ENCODE results near the gene TBX10.
A peak's percentile ranks its signal among the peaks of the same experiment; 100 is the strongest.

TBX10 gene

DNA sequence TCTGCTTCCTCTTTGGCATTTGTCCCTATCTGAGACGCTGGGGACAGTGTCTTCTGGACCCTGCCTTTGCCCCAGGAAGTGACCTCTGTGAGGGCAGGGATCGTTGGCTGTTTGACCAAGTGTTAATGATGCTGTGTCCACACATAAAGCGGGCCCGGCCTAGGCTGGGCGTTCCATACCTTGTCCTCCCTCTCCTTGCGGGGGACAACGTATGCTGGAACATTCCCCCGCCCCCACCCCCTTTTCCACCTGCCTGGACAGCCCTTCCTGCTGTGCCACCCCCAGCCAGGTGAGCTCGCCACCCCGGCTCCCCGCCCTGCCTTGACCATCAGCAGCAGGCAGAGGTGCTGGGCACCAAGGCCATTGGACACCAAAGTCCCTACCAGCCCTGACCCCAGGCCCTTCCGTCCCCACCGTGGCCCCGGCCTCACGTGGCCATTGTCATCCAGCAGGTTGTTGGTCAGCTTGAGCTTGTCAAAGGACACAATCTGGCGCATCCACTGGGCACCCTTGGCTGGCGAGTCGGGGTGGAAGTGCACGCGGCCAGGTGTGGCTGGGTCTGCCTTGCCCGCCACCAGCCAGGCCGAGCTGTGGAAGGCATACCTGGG, 5.7 kb downstream of the TBX10 start:
- H3K27me3 Mint-ChIP-seq (ENCODE audit: low read depth), result no peaks in the 10 kb centered on the region
- DNase-seq (ENCODE audit: low spot score), result no peak
- no peaks in the 10 kb centered on the region for H3K9me3 Mint-ChIP-seq
- H3K4me3 Mint-ChIP-seq, result no peak overlapping the region
- no peak overlapping the region for H3K27ac Mint-ChIP-seq
- H3K36me3 Mint-ChIP-seq (ENCODE audit: low read depth), result no peaks in the 10 kb centered on the region
- H3K4me1 Mint-ChIP-seq (ENCODE audit: low read depth), result peaks cover 13% of the 10 kb centered on the region

DNA sequence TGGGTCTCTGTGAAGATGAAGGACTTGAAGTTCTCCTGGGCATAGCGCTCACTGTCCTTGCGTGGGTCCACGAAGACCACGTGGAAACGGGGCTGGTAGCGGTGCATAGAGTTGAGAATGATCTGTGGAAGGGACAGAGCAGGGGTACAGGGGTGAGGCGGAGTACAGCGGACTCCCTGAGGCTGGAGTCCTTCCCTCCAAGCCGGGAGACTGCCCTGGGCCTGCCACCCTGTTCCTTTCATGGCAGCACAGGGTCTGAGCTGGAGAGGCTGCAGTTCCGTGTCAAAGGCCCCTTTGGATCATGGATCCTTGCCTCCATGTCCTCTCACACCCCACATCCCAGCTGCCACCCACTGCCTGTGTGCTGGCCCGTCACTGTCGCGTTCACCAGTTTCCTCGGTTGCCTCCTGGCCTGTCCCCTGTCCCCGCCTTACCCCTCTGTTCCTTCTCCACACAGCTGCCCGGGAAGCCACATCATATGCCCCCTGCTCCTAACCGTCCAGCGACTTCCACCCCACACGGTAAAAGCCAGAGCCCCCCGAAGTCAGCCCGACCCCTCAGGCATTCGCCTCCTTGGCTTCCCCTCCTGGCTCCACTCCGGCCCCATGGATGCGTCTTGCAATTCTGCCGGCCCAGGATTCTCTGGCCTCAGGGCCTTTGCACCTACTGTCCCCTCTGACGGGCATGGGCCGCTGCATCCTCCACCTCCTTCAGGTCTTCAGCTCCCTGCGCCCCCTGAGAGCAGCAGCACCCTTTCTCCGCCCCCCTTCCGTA, 6.4 kb downstream of the TBX10 start:
- Mint-ChIP-seq H3K9me3 (no peaks in the 10 kb centered on the region), H3K4me1 (ENCODE audit: low read depth) (peaks cover 13% of the 10 kb centered on the region), H3K27me3 (ENCODE audit: low read depth) (no peaks in the 10 kb centered on the region), H3K4me3 (no peak overlapping the region), H3K27ac (peak overlapping the region; percentile 63), H3K36me3 (ENCODE audit: low read depth) (no peaks in the 10 kb centered on the region)
- no peak for DNase-seq (ENCODE audit: low spot score)

DNA sequence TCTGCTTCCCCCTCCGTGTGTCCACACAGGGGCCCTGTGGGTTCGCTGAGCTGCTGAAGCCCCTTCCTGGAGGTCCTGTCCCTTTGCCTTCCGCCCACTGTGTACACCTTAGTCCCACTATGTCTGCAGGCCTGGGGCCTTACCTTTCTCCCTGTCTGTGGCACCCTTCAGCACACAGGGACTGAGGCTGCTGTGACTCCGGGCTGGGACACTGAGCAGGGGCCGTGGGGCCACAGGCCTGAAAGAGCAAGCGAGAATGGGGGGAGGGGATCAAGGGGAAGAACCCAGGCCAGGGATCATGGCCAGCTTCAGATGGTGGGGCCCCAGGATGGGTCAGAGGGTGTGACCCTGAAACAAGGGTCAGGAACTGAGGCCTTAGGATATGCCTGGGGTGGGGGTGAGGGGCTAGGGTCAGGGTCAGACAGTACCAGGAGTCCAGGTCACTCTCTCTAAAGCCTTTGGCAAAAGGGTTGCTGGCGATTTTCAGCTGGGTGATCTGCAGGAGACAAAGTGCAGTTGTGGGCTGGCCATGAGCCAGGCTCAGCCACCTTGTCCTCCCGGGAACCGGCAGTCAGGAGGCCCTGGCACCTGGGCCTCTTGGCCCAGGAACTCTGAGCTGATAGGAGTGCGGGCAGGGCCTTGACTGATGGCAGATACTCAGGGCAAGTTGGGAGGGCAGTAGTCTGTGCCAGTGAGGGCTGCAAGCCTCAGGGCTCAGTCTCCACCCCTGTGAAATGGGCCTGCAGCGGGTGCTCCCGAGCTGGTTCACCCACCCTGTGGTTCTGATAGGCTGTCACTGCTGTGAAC, 7.2 kb downstream of the TBX10 start:
- Mint-ChIP-seq H3K4me3 (peak overlapping the region; percentile 55), H3K27ac (no peak overlapping the region)

DNA sequence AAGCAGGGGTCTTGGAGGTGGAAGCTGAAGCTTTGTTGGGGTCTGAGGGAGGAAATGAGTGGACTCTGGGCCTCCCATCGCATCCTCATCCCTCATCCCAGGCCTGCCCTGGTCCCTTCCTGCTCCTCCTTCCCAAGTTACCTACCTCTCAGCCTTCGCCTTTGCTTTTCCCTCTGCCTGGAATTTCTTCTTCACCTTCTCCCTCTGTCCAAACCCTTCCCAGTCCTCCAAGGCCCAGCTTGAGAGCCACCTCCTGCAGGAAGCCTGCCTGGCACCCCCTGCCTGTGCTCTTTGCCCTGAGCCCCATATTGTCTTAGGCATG, 7.7 kb downstream of the TBX10 start:
- Mint-ChIP-seq H3K4me3 (peak overlapping the region; percentile 55), H3K4me1 (ENCODE audit: low read depth) (peaks cover 7% of the 10 kb centered on the region), H3K27ac (peak overlapping the region; percentile 20), H3K27me3 (ENCODE audit: low read depth) (no peaks in the 10 kb centered on the region), H3K36me3 (ENCODE audit: low read depth) (no peaks in the 10 kb centered on the region), H3K9me3 (no peaks in the 10 kb centered on the region)
- no peak for DNase-seq (ENCODE audit: low spot score)

More for the DNA sequence above, 7.2 kb downstream of the TBX10 start:
- Mint-ChIP-seq H3K36me3 (ENCODE audit: low read depth) (no peaks in the 10 kb centered on the region), H3K9me3 (no peaks in the 10 kb centered on the region), H3K4me1 (ENCODE audit: low read depth) (peaks cover 13% of the 10 kb centered on the region), H3K27me3 (ENCODE audit: low read depth) (no peaks in the 10 kb centered on the region)
- no peak for DNase-seq (ENCODE audit: low spot score)

DNA sequence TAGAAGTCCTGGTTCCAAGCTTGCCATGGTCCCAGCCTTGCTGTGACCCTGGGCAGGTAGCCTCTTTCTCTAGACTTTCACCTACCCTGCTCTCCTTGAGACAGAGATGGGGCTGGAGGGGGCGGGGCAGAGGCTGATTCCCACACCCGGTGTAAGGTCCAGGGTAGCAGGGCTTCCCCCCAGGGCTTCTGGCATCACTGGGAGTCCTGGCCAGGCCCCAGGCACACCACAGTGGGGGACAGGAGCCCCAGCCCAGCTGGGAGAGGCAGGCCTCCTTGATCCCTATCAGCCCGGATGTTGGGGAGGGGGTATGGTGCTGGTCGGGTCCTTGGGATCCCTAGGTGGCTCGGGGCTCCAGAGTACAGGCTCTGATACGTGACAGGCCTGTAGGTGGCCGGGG, 8.2 kb downstream of the TBX10 start:
- Mint-ChIP-seq H3K27ac (peak overlapping the region; percentile 88), H3K4me3 (peak overlapping the region; percentile 94), H3K36me3 (ENCODE audit: low read depth) (no peaks in the 10 kb centered on the region), H3K27me3 (ENCODE audit: low read depth) (no peaks in the 10 kb centered on the region), H3K4me1 (ENCODE audit: low read depth) (peaks cover 8% of the 10 kb centered on the region), H3K9me3 (no peaks in the 10 kb centered on the region)
- DNase-seq (ENCODE audit: low spot score), result no peak

DNA sequence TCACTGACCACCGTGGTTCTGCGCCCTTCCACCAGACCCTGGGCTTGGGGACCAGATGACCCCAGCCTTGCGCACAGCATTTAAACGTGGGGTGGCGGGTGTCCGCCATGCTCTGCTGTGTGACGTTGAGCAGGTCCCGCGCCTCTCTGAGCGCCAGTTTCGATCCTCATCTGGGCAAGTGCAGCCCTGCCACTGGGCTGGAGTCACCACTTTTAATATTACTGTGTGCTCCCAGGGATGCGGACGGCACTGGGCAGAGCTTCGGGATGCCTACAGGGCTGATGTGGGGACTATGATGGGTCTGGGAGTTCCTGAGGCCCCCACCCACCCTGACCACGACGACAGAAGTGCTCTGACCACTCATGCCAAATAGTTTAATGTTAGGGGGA, 8.6 kb downstream of the TBX10 start:
- DNase-seq (ENCODE audit: low spot score), result no peak
- no peaks in the 10 kb centered on the region for H3K27me3 Mint-ChIP-seq (ENCODE audit: low read depth)
- H3K4me3 Mint-ChIP-seq, result peak overlapping the region; percentile 94
- H3K36me3 Mint-ChIP-seq (ENCODE audit: low read depth), result no peaks in the 10 kb centered on the region
- no peaks in the 10 kb centered on the region for H3K9me3 Mint-ChIP-seq
- H3K27ac Mint-ChIP-seq, result peak overlapping the region; percentile 88
- H3K4me1 Mint-ChIP-seq (ENCODE audit: low read depth), result peaks cover 8% of the 10 kb centered on the region

DNA sequence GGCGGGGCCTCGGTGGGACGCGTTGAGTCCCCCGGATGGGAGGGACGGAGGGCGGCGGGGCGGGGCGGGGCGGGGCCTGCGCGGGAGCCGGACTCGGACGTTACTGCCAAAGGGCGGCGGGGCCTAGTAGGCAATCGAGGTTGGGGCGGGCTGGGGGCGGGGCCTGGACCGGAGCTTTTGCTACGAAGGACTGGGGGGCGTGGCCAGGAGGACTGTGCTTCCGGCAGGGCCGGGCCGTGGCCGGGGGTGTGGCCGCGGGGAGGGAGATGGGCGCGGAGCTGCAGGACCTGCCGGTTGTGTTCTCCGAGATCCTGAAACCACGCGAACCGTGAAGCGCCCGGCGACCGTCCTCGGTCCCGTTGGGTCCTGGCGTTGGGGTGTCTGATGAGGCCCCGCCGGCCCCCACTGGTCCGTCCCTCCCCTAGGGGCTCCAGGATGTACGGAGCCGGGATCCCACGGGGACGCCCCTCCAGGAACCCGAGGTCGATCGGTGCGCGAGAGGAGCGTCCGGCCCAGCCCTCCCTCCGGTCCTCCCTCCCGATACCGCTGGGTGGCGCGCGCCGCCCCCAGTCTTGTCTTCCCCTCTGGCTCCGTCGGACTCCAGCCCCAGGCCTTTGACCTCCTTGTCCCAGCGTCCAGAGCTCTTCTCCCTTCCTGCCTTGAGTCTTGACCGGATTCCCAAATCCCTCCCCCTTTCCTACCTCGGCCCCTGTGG, 9.2 kb downstream of the TBX10 start:
- Mint-ChIP-seq H3K4me3 (peak overlapping the region; percentile 94), H3K27me3 (ENCODE audit: low read depth) (no peaks in the 10 kb centered on the region), H3K4me1 (ENCODE audit: low read depth) (peaks cover 13% of the 10 kb centered on the region), H3K36me3 (ENCODE audit: low read depth) (no peaks in the 10 kb centered on the region), H3K9me3 (no peaks in the 10 kb centered on the region), H3K27ac (peak overlapping the region; percentile 92)
- peak; percentile 97 for DNase-seq (ENCODE audit: low spot score)

DNA sequence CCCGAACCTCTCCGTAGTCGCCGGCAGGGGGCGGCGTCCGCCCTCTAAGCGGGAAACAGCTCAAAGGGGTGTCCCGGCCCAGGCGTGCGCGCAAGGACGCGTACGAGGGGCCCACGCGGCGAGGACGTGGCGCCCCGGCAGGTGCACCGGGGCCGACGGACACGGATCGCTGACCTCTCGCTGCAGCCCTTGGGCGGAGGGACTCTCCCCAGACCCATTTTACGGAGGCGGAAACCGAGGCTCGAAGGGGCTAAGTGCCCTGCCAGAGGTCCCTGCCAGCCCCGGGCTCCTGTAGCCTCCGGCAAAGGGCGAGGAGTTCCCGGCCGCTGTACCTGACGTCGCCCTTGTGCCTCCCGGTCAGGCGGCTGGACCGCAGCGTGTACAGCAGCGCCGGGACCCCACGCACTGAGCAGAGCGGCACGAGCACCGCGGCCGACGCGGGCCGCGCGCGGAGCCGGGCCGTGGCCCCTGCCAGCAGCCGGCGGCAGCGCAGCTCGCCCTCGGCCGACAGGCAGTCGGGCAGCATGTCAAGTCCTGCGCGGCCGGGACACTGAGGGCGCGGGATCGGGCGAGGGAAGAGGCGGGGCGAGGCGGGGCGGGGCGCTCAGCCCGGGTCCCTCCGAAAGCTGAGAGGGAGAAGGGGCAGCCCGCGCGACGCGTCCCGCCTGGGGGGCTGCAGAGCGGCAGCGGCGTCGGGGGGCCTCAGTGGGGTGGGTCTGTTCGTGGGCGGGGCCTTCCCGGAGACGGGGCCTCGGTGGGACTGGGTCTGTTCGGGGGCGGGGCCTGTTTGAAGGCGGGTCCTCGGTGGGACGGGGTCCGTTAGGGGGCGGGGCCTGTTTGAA, 10.0 kb downstream of the TBX10 start, which contains the start of gene NUDT8:
Gene NUDT8, minus strand, starts transcription at position 552 of the 842 bp plus-strand sequence. Its CDS starts 26 bp downstream, at position 526.
- Mint-ChIP-seq H3K27me3 (ENCODE audit: low read depth) (no peaks in the 10 kb centered on the region), H3K9me3 (no peaks in the 10 kb centered on the region), H3K4me1 (ENCODE audit: low read depth) (peaks cover 16% of the 10 kb centered on the region), H3K27ac (peak within 1 kb of the TSS; percentile 92), H3K4me3 (peak within 1 kb of the TSS; percentile 94), H3K36me3 (ENCODE audit: low read depth) (no peaks in the 10 kb centered on the region)
- DNase-seq (ENCODE audit: low spot score), result peak; percentile 87

DNA sequence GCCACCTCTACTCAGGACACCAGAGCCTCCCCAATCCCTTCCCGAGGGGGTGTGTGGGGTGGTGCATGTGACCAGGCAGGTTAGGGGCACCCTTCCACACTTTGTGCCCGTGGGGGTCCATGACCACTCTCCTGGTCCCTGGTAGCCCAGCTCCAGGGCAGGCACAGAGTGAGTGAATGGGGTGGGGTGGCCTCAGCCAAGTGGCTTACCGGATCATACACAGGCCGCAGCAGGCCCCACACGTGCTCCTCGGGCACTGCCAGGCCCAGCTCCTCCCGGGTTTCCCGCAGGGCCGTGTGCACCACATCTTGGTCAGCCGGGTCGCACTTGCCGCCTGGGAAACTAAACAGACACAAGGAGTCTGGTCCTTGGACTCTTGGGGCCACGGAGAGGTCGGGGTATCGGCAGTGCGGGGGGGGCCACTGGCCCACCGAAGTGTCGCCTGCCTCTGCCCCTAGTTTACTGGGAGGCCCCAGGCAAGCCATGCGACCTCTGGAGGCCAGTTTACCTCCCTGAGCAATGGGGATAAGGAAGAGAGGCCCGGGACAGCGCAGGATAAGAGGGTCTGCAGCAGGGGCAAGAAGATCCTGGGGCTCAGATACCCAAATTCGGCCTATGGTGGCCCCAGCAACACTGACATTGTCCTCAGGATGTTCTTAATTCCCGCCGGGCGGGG, 10.7 kb downstream of the TBX10 start:
- H3K27me3 Mint-ChIP-seq (ENCODE audit: low read depth), result no peaks in the 10 kb centered on the region
- H3K4me1 Mint-ChIP-seq (ENCODE audit: low read depth), result peaks cover 16% of the 10 kb centered on the region
- H3K4me3 Mint-ChIP-seq, result peak overlapping the region; percentile 64
- peak overlapping the region; percentile 75 for H3K27ac Mint-ChIP-seq
- no peaks in the 10 kb centered on the region for H3K36me3 Mint-ChIP-seq (ENCODE audit: low read depth)
- no peak for DNase-seq (ENCODE audit: low spot score)
- H3K9me3 Mint-ChIP-seq, result no peaks in the 10 kb centered on the region

DNA sequence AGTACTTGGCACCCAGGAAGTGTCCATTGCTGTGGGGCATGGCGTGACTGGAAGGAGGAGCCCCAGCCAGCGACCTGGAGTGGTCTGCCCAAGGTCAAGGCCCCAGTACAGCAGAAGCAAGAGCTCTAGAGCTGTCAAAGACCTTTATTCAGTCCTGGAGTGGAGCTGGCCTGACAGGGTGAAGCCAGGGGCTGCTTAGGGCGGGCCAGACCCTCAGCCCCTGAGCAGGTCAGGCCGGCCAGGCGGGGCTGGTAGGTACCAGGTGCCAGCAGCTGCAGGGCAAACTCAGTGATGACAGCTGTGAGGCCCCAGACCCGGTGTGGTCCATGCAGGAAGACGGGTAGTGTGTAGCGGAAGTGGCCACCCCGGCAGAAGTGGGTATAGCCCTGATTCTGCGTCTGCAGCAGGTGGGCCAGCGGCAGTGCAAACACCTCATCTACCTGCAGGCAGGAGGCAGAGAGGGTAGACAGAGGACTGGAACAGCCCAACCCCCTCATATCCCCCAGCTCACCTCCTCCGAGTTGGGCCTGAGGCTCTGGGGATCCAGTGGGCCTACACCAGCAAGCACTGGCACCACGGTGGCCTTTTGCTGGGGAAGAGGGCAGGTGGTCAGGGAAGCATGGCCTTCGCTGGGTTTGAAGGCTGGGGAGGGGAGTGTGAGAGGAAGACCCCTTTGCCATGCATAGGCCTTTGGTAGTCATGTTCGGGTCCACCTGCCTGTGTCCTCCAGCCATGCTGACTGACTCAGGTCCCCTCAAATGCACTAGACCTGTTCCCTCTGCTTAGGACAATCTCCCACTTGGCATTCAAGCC, 11.5 kb downstream of the TBX10 start:
- Mint-ChIP-seq H3K9me3 (no peaks in the 10 kb centered on the region), H3K4me3 (no peak overlapping the region), H3K27me3 (ENCODE audit: low read depth) (no peaks in the 10 kb centered on the region), H3K36me3 (ENCODE audit: low read depth) (no peaks in the 10 kb centered on the region), H3K27ac (peak overlapping the region; percentile 45), H3K4me1 (ENCODE audit: low read depth) (peaks cover 16% of the 10 kb centered on the region)
- DNase-seq (ENCODE audit: low spot score), result no peak

DNA sequence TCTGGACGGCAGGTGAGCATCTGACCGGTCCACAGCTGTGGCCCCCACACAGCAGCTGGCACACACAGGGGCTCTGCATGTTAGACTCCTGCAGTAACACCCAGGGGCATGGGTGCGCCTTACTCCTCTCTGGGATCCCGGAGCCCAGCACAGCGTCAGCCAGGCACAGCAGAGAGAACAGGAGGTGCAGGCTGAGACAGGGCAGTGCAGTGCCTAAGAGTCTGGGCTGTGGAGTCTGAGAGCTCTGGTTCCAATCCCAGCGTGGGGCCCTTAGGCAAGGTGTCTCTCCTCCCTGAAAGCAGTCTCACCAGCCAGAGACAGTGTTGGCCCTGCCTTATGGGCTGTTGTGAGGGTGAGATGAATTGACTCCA, 12.1 kb downstream of the TBX10 start:
- no peak overlapping the region for H3K4me3 Mint-ChIP-seq
- DNase-seq (ENCODE audit: low spot score), result no peak
- no peaks in the 10 kb centered on the region for H3K36me3 Mint-ChIP-seq (ENCODE audit: low read depth)
- H3K4me1 Mint-ChIP-seq (ENCODE audit: low read depth), result peaks cover 16% of the 10 kb centered on the region
- no peaks in the 10 kb centered on the region for H3K9me3 Mint-ChIP-seq
- no peaks in the 10 kb centered on the region for H3K27me3 Mint-ChIP-seq (ENCODE audit: low read depth)
- peak overlapping the region; percentile 45 for H3K27ac Mint-ChIP-seq

DNA sequence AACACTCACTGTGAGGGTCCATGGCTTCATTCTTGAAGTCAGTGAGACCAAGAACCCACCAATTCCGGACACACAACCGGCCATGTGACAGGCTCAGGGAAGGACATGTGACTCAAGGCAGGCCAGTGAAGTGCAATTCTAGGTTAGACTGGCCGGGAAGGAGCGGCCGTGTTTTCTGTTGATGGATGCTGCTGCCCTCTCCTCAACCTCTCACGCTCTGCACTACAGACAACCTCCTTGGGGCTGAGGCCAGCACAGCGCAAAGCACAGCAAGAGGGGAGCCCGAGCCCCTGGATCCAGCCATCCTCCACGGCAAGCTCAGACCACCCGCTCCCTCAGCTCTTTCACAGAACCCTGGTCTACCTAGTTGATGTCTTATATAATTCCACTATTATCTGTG, 12.6 kb downstream of the TBX10 start:
- Mint-ChIP-seq H3K4me3 (no peak overlapping the region), H3K27ac (no peak overlapping the region), H3K9me3 (no peaks in the 10 kb centered on the region)

More for the DNA sequence above, 12.6 kb downstream of the TBX10 start:
- Mint-ChIP-seq H3K4me1 (ENCODE audit: low read depth) (peaks cover 16% of the 10 kb centered on the region), H3K36me3 (ENCODE audit: low read depth) (no peaks in the 10 kb centered on the region), H3K27me3 (ENCODE audit: low read depth) (no peaks in the 10 kb centered on the region)
- DNase-seq (ENCODE audit: low spot score), result no peak

Measured in T-helper 2 cell treated with Interferon-gamma antibody and Interleukin-4, amounts not matched to agents 5 μg/mL and 100 μg/mL, for 36 hours (primary cell).